HepG2 (cell line): ENCODE measurements around the gene TMEM176A. TPM values are rescaled to one million over a fixed set of nuclear protein-coding genes. Genes with fewer than 3 reads are reported as not detected.

Experiments
- CENPX ChIP-seq: sonication (generic); formaldehyde crosslinking; IDR thresholded peaks from 2 replicates; pipeline ENCODE4 v1.9.0; 2021; ENCODE audit warnings: mild to moderate bottlenecking, missing genetic modification reagents, moderate library complexity
- ELF4 ChIP-seq: sonication (generic); formaldehyde crosslinking; IDR thresholded peaks from 2 replicates; pipeline ENCODE4 v1.5.0; 2020; ENCODE audit warnings: missing genetic modification reagents, mild to moderate bottlenecking, moderate library complexity, borderline replicate concordance
- FOXA3 ChIP-seq: IDR thresholded peaks from 2 replicates; pipeline ENCODE4 v1.6.1; 2016; ENCODE audit warnings: missing genetic modification reagents, missing compliant biosample characterization
- GATAD1 ChIP-seq: IDR thresholded peaks from 2 replicates; pipeline ENCODE4 v1.6.1; 2016; ENCODE audit warnings: missing genetic modification reagents, missing compliant biosample characterization
- GATAD2A ChIP-seq: IDR thresholded peaks from 2 replicates; pipeline ENCODE4 v1.6.1; 2016
- HMG20A ChIP-seq: IDR thresholded peaks from 2 replicates; pipeline ENCODE4 v1.6.1; 2016; ENCODE audit warnings: borderline replicate concordance
- KDM3A ChIP-seq: IDR thresholded peaks from 2 replicates; pipeline ENCODE4 v1.6.1; 2018; ENCODE audit warnings: low read depth, missing compliant biosample characterization
- KDM6A ChIP-seq: IDR thresholded peaks from 2 replicates; pipeline ENCODE4 v1.6.1; 2016; ENCODE audit warnings: low read depth
- PHF8 ChIP-seq: sonication (generic); formaldehyde crosslinking; IDR thresholded peaks from 2 replicates; pipeline ENCODE4 v1.5.0; 2020; ENCODE audit warnings: missing genetic modification reagents
- SMYD3 ChIP-seq: sonication (generic); formaldehyde crosslinking; IDR thresholded peaks from 2 replicates; pipeline ENCODE4 v1.8.1; 2023; ENCODE audit warnings: mild to moderate bottlenecking, missing genetic modification reagents
- SOX13 ChIP-seq, 3 experiments: fragments of 450-650 bp in 1 of 3; sonication (generic) in 1 of 3; formaldehyde crosslinking in 1 of 3; IDR thresholded peaks in 2 of 3; conservative IDR thresholded peaks in 1 of 3; 2 replicates each; pipeline versions ENCODE4 v1.5.0 to v1.6.1; 2016 to 2020; ENCODE audit warnings: antibody characterized with exemption in 1 of 3, mild to moderate bottlenecking in 1 of 3, missing compliant biosample characterization in 1 of 3, missing genetic modification reagents in 1 of 3, moderate library complexity in 1 of 3
- ZFP90 ChIP-seq: sonication (generic); formaldehyde crosslinking; IDR thresholded peaks from 2 replicates; pipeline ENCODE4 v1.8.0; 2022; ENCODE audit warnings: missing genetic modification reagents, mild to moderate bottlenecking, inconsistent platforms, borderline replicate concordance
- ZFYVE20 ChIP-seq: sonication (generic); formaldehyde crosslinking; IDR thresholded peaks from 2 replicates; pipeline ENCODE4 v1.8.0; 2023; ENCODE audit warnings: low read depth, mild to moderate bottlenecking, moderate library complexity, missing genetic modification reagents, borderline replicate concordance
- ZNF180 ChIP-seq: sonication (generic); formaldehyde crosslinking; IDR thresholded peaks from 2 replicates; pipeline ENCODE4 v1.4.0; 2020; ENCODE audit warnings: low read depth, missing genetic modification reagents, borderline replicate concordance
- ZNF264 ChIP-seq: sonication (generic); formaldehyde crosslinking; IDR thresholded peaks from 2 replicates; pipeline ENCODE4 v1.4.0; 2020; ENCODE audit warnings: missing genetic modification reagents
- ZNF331 ChIP-seq: sonication (generic); formaldehyde crosslinking; IDR thresholded peaks from 2 replicates; pipeline ENCODE4 v1.4.0; 2020; ENCODE audit warnings: missing genetic modification reagents
- ZNF557 ChIP-seq: sonication (generic); formaldehyde crosslinking; IDR thresholded peaks from 2 replicates; pipeline ENCODE4 v1.4.0; 2020; ENCODE audit warnings: missing genetic modification reagents
- ZNF567 ChIP-seq: sonication (generic); formaldehyde crosslinking; IDR thresholded peaks from 2 replicates; pipeline ENCODE4 v1.8.1; 2023; ENCODE audit warnings: mild to moderate bottlenecking, missing genetic modification reagents, borderline replicate concordance
- ZNF7 ChIP-seq: IDR thresholded peaks from 2 replicates; pipeline ENCODE4 v1.6.1; 2016; ENCODE audit warnings: missing biosample characterization, missing genetic modification reagents
- ZNF782 ChIP-seq: sonication (generic); formaldehyde crosslinking; IDR thresholded peaks from 2 replicates; pipeline ENCODE4 v1.4.0; 2020; ENCODE audit warnings: missing genetic modification reagents, mild to moderate bottlenecking, borderline replicate concordance
- ZNF83 ChIP-seq: sonication (generic); formaldehyde crosslinking; IDR thresholded peaks from 2 replicates; pipeline ENCODE4 v1.4.0; 2020; ENCODE audit warnings: missing genetic modification reagents, mild to moderate bottlenecking, borderline replicate concordance
- polyA plus RNA-seq, 8 experiments: library from polyadenylated mRNA; depleted of rRNA in 3 of 8; stranded (reverse) in 7 of 8; unstranded in 1 of 8; fragments of >200 nt; fragmentation: Illumina TruSeq in 4 of 8; extraction: Trizol in 4 of 8; gene quantifications; 2 replicates each; pipeline versions ENCODE4 v1.2.1 to v1.2.3, GENCODE V29; 2011 to 2016; ENCODE audit warnings: low read depth in 4 of 8, missing spikeins in 1 of 8, mixed read lengths in 1 of 8; ENCODE audit not compliant: insufficient read depth in 1 of 8
- total RNA-seq, 5 experiments: library from RNA; depleted of rRNA; stranded (reverse); fragments of >200 nt; fragmentation: Illumina TruSeq; extraction: Trizol; gene quantifications; 2 replicates each; pipeline ENCODE4 v1.2.3, GENCODE V29; 2016; ENCODE audit warnings: low read depth in 1 of 5
- TF ChIP-seq, protein P1 (sequence below), 2 experiments: fragments of 450-650 bp in 1 of 2; sonication (generic) in 1 of 2; formaldehyde crosslinking; IDR thresholded peaks; 2 replicates each; pipeline versions ENCODE4 v1.5.0 to v1.8.0; 2020 to 2022; ENCODE audit warnings: mild to moderate bottlenecking in 1 of 2, missing genetic modification reagents in 1 of 2
- TF ChIP-seq, protein P2 (sequence below): sonication (generic); formaldehyde crosslinking; IDR thresholded peaks from 2 replicates; pipeline ENCODE4 v1.4.0; 2020; ENCODE audit warnings: mild to moderate bottlenecking, missing genetic modification reagents

TMEM176A gene
- total and polyA plus RNA-seq, 2 of the 13 experiments (the other 11 are each of a cell fraction or from before 2014, with no cell fraction given), result not detected

DNA sequence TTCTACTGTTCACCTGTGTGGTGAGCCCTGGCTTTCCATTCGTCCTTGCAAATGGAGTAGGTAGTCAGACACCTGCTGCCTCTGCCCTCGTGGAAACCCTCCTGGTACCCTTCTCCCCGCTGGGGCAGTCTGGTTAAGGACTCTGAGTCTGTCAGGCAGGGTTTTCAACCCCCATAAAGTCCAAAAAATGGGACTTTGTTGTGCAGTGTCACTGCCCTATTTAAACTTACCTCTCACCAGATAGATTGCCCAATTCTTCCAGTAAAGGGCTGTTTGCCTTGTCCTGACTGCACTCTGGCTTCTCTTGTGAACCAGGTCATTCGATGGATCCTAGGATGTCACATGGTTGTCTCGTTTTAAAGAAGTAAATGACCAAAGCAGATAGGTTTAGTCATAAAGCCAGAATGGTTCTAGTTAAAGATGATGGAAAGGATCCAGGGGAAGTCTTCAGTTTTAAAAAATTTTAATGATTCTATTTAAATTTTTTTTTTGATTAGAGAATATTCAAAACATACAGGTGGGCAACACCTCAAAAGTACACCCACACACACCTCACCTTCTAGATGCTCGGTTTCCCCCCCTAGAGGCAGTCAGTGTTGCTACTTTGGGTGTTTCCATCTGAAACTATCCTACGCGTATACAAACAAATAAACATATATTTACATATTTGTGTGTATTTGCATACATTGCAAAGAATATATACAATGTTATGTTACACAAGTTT lies 22.4 kb upstream of the TMEM176A start (continued):
- no peak for TF ChIP-seq ZNF264 (CRISPR knock-in tag)
- TF ChIP-seq ZNF782 (CRISPR knock-in tag), result no peak
- no peak for TF ChIP-seq KDM3A (CRISPR knock-in tag)
- TF ChIP-seq HMG20A (CRISPR knock-in tag), result no peak
- TF ChIP-seq ZNF83 (CRISPR knock-in tag), result no peak
- no peak for TF ChIP-seq GATAD1 (CRISPR knock-in tag)
- peak; percentile 56; the same call in 1 of the 2 replicates for TF ChIP-seq KDM6A
- no peak for TF ChIP-seq ZNF180
- TF ChIP-seq ZNF557, result no peak
- TF ChIP-seq ZNF331 (CRISPR knock-in tag), result peak; percentile 71; the same call in 1 of the 2 replicates
- TF ChIP-seq PHF8, result no peak
- TF ChIP-seq, protein P1, sequence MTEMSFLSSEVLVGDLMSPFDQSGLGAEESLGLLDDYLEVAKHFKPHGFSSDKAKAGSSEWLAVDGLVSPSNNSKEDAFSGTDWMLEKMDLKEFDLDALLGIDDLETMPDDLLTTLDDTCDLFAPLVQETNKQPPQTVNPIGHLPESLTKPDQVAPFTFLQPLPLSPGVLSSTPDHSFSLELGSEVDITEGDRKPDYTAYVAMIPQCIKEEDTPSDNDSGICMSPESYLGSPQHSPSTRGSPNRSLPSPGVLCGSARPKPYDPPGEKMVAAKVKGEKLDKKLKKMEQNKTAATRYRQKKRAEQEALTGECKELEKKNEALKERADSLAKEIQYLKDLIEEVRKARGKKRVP (CRISPR knock-in tag; IDR thresholded peaks at IDR 0.05), result 0 out of 4 replicates have a peak, but pooled peaks of 1 of the 2 experiments have one; percentile 18
- no peak for TF ChIP-seq CENPX
- TF ChIP-seq ZFYVE20, result no peak
- TF ChIP-seq GATAD2A (CRISPR knock-in tag), result peak; percentile 52
- TF ChIP-seq ZNF7 (CRISPR knock-in tag), result peak; percentile 39; the same call in 1 of the 2 replicates
- no peak for TF ChIP-seq ZNF567
- TF ChIP-seq, protein P2, sequence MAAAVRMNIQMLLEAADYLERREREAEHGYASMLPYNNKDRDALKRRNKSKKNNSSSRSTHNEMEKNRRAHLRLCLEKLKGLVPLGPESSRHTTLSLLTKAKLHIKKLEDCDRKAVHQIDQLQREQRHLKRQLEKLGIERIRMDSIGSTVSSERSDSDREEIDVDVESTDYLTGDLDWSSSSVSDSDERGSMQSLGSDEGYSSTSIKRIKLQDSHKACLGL (CRISPR knock-in tag), result no peak
- TF ChIP-seq SMYD3 (CRISPR knock-in tag), result no peak
- no peak for TF ChIP-seq SOX13 (IDR thresholded peaks at IDR 0.05)
- peak in 1 of 2 experiments; percentile 62; a peak in 1 of 4 replicates for TF ChIP-seq SOX13 (CRISPR knock-in tag; conservative IDR thresholded peaks at IDR 0.05 in 1 of 2, IDR thresholded peaks at IDR 0.05 in 1 of 2)
- peak; percentile 52 for TF ChIP-seq FOXA3 (CRISPR knock-in tag)
- TF ChIP-seq ZFP90 (CRISPR knock-in tag), result no peak
- TF ChIP-seq ELF4 (CRISPR knock-in tag), result no peak
